ENCODE measurements around the gene AKR1B15. TPM values are rescaled to one million over a fixed set of nuclear protein-coding genes. Genes with fewer than 3 reads are reported as not detected.
A peak's percentile ranks its signal among the peaks of the same experiment; 100 is the strongest.

The AKR1B15 gene
- polyA plus RNA-seq, 3 donors: not detected

GRCh38 chr7:134605978-134606923, 57.3 kb downstream of the AKR1B15 start:
- H3K9ac ChIP-seq (ENCODE audit: insufficient read depth, low read length, poor library complexity, severe bottlenecking): no peak overlapping the region
- H4K20me1 ChIP-seq (ENCODE audit: insufficient read depth, low read length): no peaks in the 10 kb centered on the region
- H3K36me3 Mint-ChIP-seq: no peaks in the 10 kb centered on the region
- TF ChIP-seq CTCF (IDR thresholded peaks at IDR 0.05): peak; percentile 92
- H3K4me3 ChIP-seq (replicated peaks in 1 of 3; ENCODE audit: low read depth in 2 of 3, low read length in 3 of 3): no peak overlapping the region
- WGBS (ENCODE audit: insufficient coverage): 11% methylated on average over 8 of the region's 14 CpGs
- peak overlapping the region; percentile 55 to 87 for H3K4me3 Mint-ChIP-seq
- no peaks in the 10 kb centered on the region for H3K9me3 ChIP-seq (replicated peaks in 1 of 2; ENCODE audit: control insufficient read depth in 1 of 2, insufficient read depth in 1 of 2, low read length in 2 of 2)
- no peaks in the 10 kb centered on the region for H3K27me3 ChIP-seq (ENCODE audit: control insufficient read depth in 2 of 2, insufficient read depth in 2 of 2, low read length in 2 of 2)
- no peak overlapping the region for H2AFZ ChIP-seq (ENCODE audit: insufficient read depth, low read depth, low read length, poor library complexity, severe bottlenecking)
- no peak overlapping the region for H3K27ac ChIP-seq (ENCODE audit: low read depth in 1 of 2, low read length in 2 of 2)
- intact Hi-C loops (cut with micrococcal nuclease): loop anchor here (5.0 to 10.0 kb wide), 2 partner anchors 171 to 174 kb away; no protein-coding TSS in a partner anchor
- no peak overlapping the region for H3K27ac Mint-ChIP-seq
- H3K27me3 Mint-ChIP-seq (ENCODE audit: low read depth in 3 of 3): peaks cover 0 to 11% (median 1%) of the 10 kb centered on the region in 3 donors
- H3K4me1 Mint-ChIP-seq: peaks cover 27% of the 10 kb centered on the region
- H3K4me2 ChIP-seq (replicated peaks; ENCODE audit: extremely low read depth, low read length, poor library complexity, severe bottlenecking): peak overlapping the region; percentile 37
- H3K9me3 Mint-ChIP-seq: no peaks in the 10 kb centered on the region
- peaks cover 19 to 23% of the 10 kb centered on the region in 2 donors for H3K4me1 ChIP-seq (ENCODE audit: control insufficient read depth in 1 of 2, insufficient read depth in 2 of 2, low read length in 2 of 2)
- no peaks in the 10 kb centered on the region for H3K79me2 ChIP-seq (ENCODE audit: insufficient read depth, low read length)
- H3K36me3 ChIP-seq (replicated peaks in 1 of 2; ENCODE audit: control insufficient read depth in 1 of 2, insufficient read depth in 2 of 2, low read length in 2 of 2): no peaks in the 10 kb centered on the region
- DNase-seq: peak; percentile 37 to 71 (median 55)

GRCh38 chr7:134611611-134612151, 62.8 kb downstream of the AKR1B15 start:
- H3K4me1 Mint-ChIP-seq: peaks cover 31% of the 10 kb centered on the region
- H3K4me3 Mint-ChIP-seq: no peak overlapping the region
- Histone ChIP-seq H3K36me3 (replicated peaks in 1 of 2; ENCODE audit: control insufficient read depth in 1 of 2, insufficient read depth in 2 of 2, low read length in 2 of 2) (no peaks in the 10 kb centered on the region), H3K9me3 (replicated peaks in 1 of 2; ENCODE audit: control insufficient read depth in 1 of 2, insufficient read depth in 1 of 2, low read length in 2 of 2) (no peaks in the 10 kb centered on the region), H2AFZ (ENCODE audit: insufficient read depth, low read depth, low read length, poor library complexity, severe bottlenecking) (no peak overlapping the region), H3K27ac (ENCODE audit: low read depth in 1 of 2, low read length in 2 of 2) (no peak overlapping the region), H3K27me3 (ENCODE audit: control insufficient read depth in 2 of 2, insufficient read depth in 2 of 2, low read length in 2 of 2) (no peaks in the 10 kb centered on the region), H3K4me1 (ENCODE audit: control insufficient read depth in 1 of 2, insufficient read depth in 2 of 2, low read length in 2 of 2) (peaks cover 21 to 22% of the 10 kb centered on the region in 2 donors), H3K4me2 (replicated peaks; ENCODE audit: extremely low read depth, low read length, poor library complexity, severe bottlenecking) (no peak overlapping the region), H3K4me3 (replicated peaks in 1 of 3; ENCODE audit: low read depth in 2 of 3, low read length in 3 of 3) (no peak overlapping the region), H4K20me1 (ENCODE audit: insufficient read depth, low read length) (no peaks in the 10 kb centered on the region), H3K9ac (ENCODE audit: insufficient read depth, low read length, poor library complexity, severe bottlenecking) (no peak overlapping the region), H3K79me2 (ENCODE audit: insufficient read depth, low read length) (no peaks in the 10 kb centered on the region)
- intact Hi-C loops (cut with micrococcal nuclease): no loop called here
- H3K9me3 Mint-ChIP-seq: peaks cover 0 to 8% (median 1%) of the 10 kb centered on the region in 7 donors
- TF ChIP-seq CTCF (IDR thresholded peaks at IDR 0.05): no peak
- H3K27ac Mint-ChIP-seq: no peak overlapping the region
- no peak for DNase-seq
- peaks cover 0 to 6% of the 10 kb centered on the region in 2 donors for H3K36me3 Mint-ChIP-seq
- 100% methylated on average over 2 of the region's 6 CpGs for WGBS (ENCODE audit: insufficient coverage)
- peaks cover 0 to 2% (median 0%) of the 10 kb centered on the region in 3 donors for H3K27me3 Mint-ChIP-seq (ENCODE audit: low read depth in 3 of 3)

Measured in CD14-positive monocyte (primary cell).